CD4-positive, CD25-positive, alpha-beta regulatory T cell (primary cell): ENCODE results near the gene FUT8. TPM values are rescaled to one million over a fixed set of nuclear protein-coding genes. Genes with fewer than 3 reads are reported as not detected.

Experiments used
- ATAC-seq, 2 donors: fragments of 150-1000 bp; cut with Tn5 transposase; one replicate each; pipeline ENCODE4 v1.10.0; 2021; ENCODE audit warnings: low read depth in 2 of 2, moderate number of reproducible peaks in 2 of 2, moderate library complexity in 1 of 2
- DNase-seq, 3 donors: peaks; one replicate each; pipeline versions ENCODE4 v3.0.0 to v3.0.0-alpha.2; 2012 to 2022; ENCODE audit warnings: mixed read lengths in 1 of 3
- H3K27ac ChIP-seq: one replicate; pipeline ENCODE4 v1.7.0; 2013; ENCODE audit warnings: mild to moderate bottlenecking, low read length; ENCODE audit not compliant: insufficient read depth, poor library complexity, severe bottlenecking
- H3K27me3 ChIP-seq: one replicate; pipeline ENCODE4 v1.7.0; 2013; ENCODE audit warnings: low read length; ENCODE audit not compliant: control insufficient read depth, insufficient read depth
- H3K36me3 ChIP-seq: one replicate; pipeline ENCODE4 v1.7.0; 2013; ENCODE audit warnings: mild to moderate bottlenecking, low read length, moderate library complexity; ENCODE audit not compliant: control insufficient read depth, insufficient read depth
- H3K4me1 ChIP-seq: 2 replicates; pipeline ENCODE4 v1.7.0; 2013; ENCODE audit warnings: mild to moderate bottlenecking, low read length; ENCODE audit not compliant: insufficient read depth, control insufficient read depth, poor library complexity, severe bottlenecking
- H3K4me3 ChIP-seq: one replicate; pipeline ENCODE4 v1.7.0; 2013; ENCODE audit warnings: low read depth, mild to moderate bottlenecking, low read length, moderate library complexity
- H3K9me3 ChIP-seq, 2 experiments: 1 replicate in 1 of 2; 2 replicates in 1 of 2; pipeline ENCODE4 v1.7.0; 2013; ENCODE audit warnings: low read length in 2 of 2, mild to moderate bottlenecking in 1 of 2, moderate library complexity in 1 of 2; ENCODE audit not compliant: control insufficient read depth in 2 of 2
- H3K27ac Mint-ChIP-seq, 3 donors: one replicate each; pipeline ENCODE4 v1.8.0; 2020 to 2022; ENCODE audit warnings: mild to moderate bottlenecking in 3 of 3, mixed read lengths in 3 of 3, moderate library complexity in 2 of 3
- H3K27me3 Mint-ChIP-seq: one replicate; pipeline ENCODE4 v1.8.0; 2022; ENCODE audit warnings: mild to moderate bottlenecking, mixed read lengths
- H3K36me3 Mint-ChIP-seq: one replicate; pipeline ENCODE4 v1.8.0; 2020; ENCODE audit warnings: mixed read lengths
- H3K4me1 Mint-ChIP-seq, 4 donors: one replicate each; pipeline ENCODE4 v1.8.0; 2020 to 2022; ENCODE audit warnings: mixed read lengths in 4 of 4, mild to moderate bottlenecking in 1 of 4
- H3K4me3 Mint-ChIP-seq, 4 donors: one replicate each; pipeline ENCODE4 v1.8.0; 2020 to 2022; ENCODE audit warnings: mild to moderate bottlenecking in 4 of 4, mixed read lengths in 4 of 4, moderate library complexity in 3 of 4
- H3K9me3 Mint-ChIP-seq, 7 donors: one replicate each; pipeline ENCODE4 v1.8.0; 2020 to 2022; ENCODE audit warnings: mixed read lengths in 7 of 7, mild to moderate bottlenecking in 3 of 7, moderate library complexity in 2 of 7
- polyA plus RNA-seq, 4 donors: library from polyadenylated mRNA; unstranded; fragments of 300-500 nt; fragmentation: Illumina TruSeq; gene quantifications; one replicate each; pipeline ENCODE4 v1.2.3, GENCODE V29; 2021
- total RNA-seq: library from RNA; stranded (reverse); gene quantifications from one replicate; pipeline ENCODE4 v1.2.3, GENCODE V29; 2022

The FUT8 gene
- total and polyA plus RNA-seq, 5 donors from 2014 or later = 15.3 to 59.2 (median 22.2) TPM

DNA sequence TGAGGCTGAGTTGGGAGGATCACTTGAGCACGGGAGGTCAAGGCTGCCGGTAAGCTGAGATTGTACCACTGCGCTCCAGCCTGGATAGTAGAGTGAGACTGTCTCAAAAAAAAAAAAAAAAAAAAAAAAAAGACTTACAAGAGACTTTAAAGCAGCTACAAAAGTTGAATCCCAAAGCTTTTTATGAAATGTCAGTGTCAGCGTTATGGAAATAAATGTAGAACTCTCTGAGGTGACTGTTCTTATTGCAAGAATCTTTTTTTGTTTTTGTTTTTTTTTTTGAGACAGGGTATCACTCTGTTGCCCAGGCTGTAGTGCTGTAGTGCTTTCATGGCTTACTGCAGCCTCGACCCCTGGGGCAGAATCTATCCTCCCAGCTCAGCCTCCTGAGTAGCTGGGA, 17.2 kb downstream of the FUT8 start:
- H3K27ac Mint-ChIP-seq = peak overlapping the region in 1 of 3 donors; percentile 16

DNA sequence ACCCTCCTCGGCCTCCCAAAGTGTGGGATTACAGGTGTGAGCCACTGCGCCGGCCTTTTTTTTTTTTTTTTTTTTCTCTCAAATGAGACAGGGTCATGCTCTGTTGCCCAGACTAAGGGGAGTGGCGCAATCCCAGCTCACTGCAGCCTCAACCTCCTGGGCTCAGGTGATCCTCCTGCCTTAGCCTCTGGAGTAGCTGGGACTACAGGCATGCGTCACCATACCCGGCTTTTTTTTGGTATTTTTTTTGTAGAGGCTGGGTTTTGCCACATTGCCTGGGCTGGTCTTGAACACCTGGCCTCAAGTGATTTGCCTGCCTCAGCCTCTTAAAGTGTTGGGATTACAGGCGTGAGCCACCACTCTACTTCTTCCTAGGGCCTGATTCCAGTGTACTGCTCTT, 18.7 kb downstream of the FUT8 start:
- peaks cover 15% of the 10 kb centered on the region for H3K36me3 Mint-ChIP-seq
- H3K9me3 Mint-ChIP-seq = peaks cover 0 to 1% (median 0%) of the 10 kb centered on the region in 7 donors
- H3K27me3 Mint-ChIP-seq = no peaks in the 10 kb centered on the region

More for the DNA sequence above, 17.2 kb downstream of the FUT8 start:
- Histone ChIP-seq H3K36me3 (no peaks in the 10 kb centered on the region), H3K4me1 (peaks cover 15% of the 10 kb centered on the region), H3K27ac (no peak overlapping the region), H3K9me3 (no peaks in the 10 kb centered on the region), H3K4me3 (no peak overlapping the region), H3K27me3 (no peaks in the 10 kb centered on the region)
- no peaks in the 10 kb centered on the region for H3K9me3 Mint-ChIP-seq
- H3K36me3 Mint-ChIP-seq = peaks cover 9% of the 10 kb centered on the region
- no peak overlapping the region for H3K4me3 Mint-ChIP-seq
- peaks cover 39 to 64% (median 51%) of the 10 kb centered on the region in 4 donors for H3K4me1 Mint-ChIP-seq
- H3K27me3 Mint-ChIP-seq = no peaks in the 10 kb centered on the region
- no peak for DNase-seq
- no peak for ATAC-seq

DNA sequence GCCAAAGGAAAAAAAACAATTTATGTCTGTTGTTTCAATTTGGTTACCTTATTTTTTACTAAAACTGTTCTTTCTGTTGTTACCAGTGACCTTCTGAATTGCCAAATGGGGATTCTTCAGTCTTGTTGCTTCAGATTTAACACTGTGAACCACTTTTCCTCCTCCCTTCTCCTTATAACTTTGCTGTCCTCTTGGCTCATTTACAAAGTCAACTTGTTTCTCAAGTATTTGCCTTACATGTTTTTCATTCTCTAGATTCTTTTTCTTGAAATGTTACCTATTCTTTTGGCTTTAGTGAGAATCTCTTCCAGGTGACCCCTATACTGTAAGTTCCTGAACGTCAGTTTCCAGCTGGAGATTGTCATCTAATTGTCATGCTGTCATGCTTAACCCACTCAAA, 19.4 kb downstream of the FUT8 start:
- Mint-ChIP-seq H3K9me3 (peaks cover 0 to 1% (median 0%) of the 10 kb centered on the region in 7 donors), H3K36me3 (peaks cover 14% of the 10 kb centered on the region), H3K4me1 (peaks cover 32 to 53% (median 43%) of the 10 kb centered on the region in 4 donors), H3K27ac (peak overlapping the region in 1 of 3 donors; percentile 85), H3K4me3 (no peak overlapping the region), H3K27me3 (no peaks in the 10 kb centered on the region)
- Histone ChIP-seq H3K27me3 (no peaks in the 10 kb centered on the region), H3K4me1 (peaks cover 8% of the 10 kb centered on the region), H3K9me3 (no peaks in the 10 kb centered on the region), H3K36me3 (peaks cover 8% of the 10 kb centered on the region), H3K4me3 (no peak overlapping the region), H3K27ac (no peak overlapping the region)
- DNase-seq (no peak), ATAC-seq (no peak)

More for the DNA sequence above, 18.7 kb downstream of the FUT8 start:
- no peak overlapping the region for H3K4me3 ChIP-seq
- H3K36me3 ChIP-seq = peaks cover 8% of the 10 kb centered on the region
- H3K27me3 ChIP-seq = no peaks in the 10 kb centered on the region
- DNase-seq (no peak), ATAC-seq (no peak)
- H3K4me3 Mint-ChIP-seq = no peak overlapping the region
- peak overlapping the region in 1 of 3 donors; percentile 85 for H3K27ac Mint-ChIP-seq
- H3K4me1 Mint-ChIP-seq = peaks cover 36 to 56% (median 47%) of the 10 kb centered on the region in 4 donors
- H3K9me3 ChIP-seq = no peaks in the 10 kb centered on the region
- peaks cover 8% of the 10 kb centered on the region for H3K4me1 ChIP-seq
- H3K27ac ChIP-seq = no peak overlapping the region

DNA sequence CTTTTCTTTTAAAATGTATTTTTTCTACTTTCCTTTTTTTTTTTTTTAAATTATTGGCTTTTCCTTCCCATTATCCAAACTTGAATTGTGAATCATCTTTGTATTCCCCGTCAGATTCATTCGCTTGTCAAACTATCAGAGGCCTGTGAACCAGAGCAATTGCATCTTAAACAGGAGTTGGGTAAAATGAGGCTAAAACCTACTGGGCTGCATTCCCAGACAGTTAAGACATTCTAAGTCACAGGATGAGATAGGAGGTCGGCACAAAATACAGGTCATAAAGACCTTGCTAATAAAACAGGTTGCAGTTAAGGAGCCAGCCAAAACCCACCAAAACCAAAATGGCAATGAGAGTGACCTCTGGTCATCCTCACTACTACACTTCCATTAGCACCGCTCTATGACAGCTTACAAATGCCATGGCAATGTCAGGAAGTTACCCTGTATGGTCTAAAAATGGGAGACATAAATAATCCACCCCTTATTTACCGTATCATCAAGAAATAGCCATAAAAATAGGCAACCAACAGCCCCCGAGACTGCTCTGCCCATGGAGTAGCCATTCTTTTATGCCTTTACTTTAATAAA, 19.9 kb downstream of the FUT8 start:
- H3K4me1 Mint-ChIP-seq = peaks cover 32 to 58% (median 42%) of the 10 kb centered on the region in 4 donors
- no peaks in the 10 kb centered on the region for H3K27me3 Mint-ChIP-seq

DNA sequence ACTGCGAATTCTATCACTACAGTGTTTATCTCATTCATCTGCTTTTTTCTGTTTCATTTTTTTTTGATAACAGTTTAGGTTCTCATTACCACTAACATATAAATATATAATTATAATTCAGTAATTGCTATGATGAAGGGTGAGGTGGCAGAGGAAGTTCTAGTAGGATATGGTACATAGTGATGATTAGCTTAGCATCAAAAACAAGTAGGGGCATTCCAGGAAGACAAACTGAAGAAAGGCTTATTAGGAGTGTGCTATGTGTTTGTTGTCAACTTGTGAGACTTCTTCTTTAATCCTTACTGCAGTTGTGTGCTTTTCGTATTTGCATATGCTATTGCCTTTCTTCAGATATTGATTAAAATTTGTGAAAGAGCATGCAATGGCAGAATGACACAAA, 20.6 kb downstream of the FUT8 start:
- peak overlapping the region; percentile 33 for H3K4me3 ChIP-seq
- peak; percentile 52 to 55 for ATAC-seq
- no peaks in the 10 kb centered on the region for H3K9me3 ChIP-seq
- H3K4me1 Mint-ChIP-seq = peaks cover 31 to 65% (median 45%) of the 10 kb centered on the region in 4 donors
- H3K9me3 Mint-ChIP-seq = peaks cover 0 to 1% (median 0%) of the 10 kb centered on the region in 7 donors
- H3K4me3 Mint-ChIP-seq = peak overlapping the region; percentile 15 to 75 (median 59)
- peak overlapping the region; percentile 13 to 86 (median 85) for H3K27ac Mint-ChIP-seq
- no peaks in the 10 kb centered on the region for H3K27me3 ChIP-seq
- peaks cover 14% of the 10 kb centered on the region for H3K4me1 ChIP-seq
- H3K27me3 Mint-ChIP-seq = no peaks in the 10 kb centered on the region
- peaks cover 10% of the 10 kb centered on the region for H3K36me3 Mint-ChIP-seq
- peak overlapping the region; percentile 56 for H3K27ac ChIP-seq
- peaks cover 8% of the 10 kb centered on the region for H3K36me3 ChIP-seq
- peak in 1 of 3 donors; percentile 45 for DNase-seq

More for the DNA sequence above, 19.9 kb downstream of the FUT8 start:
- H3K4me3 ChIP-seq = peak overlapping the region; percentile 33
- H3K27ac Mint-ChIP-seq = peak overlapping the region; percentile 13 to 86 (median 85)
- H3K27me3 ChIP-seq = no peaks in the 10 kb centered on the region
- peaks cover 10% of the 10 kb centered on the region for H3K36me3 Mint-ChIP-seq
- H3K27ac ChIP-seq = peak overlapping the region; percentile 56
- peak overlapping the region; percentile 15 to 75 (median 59) for H3K4me3 Mint-ChIP-seq
- H3K4me1 ChIP-seq = peaks cover 8% of the 10 kb centered on the region
- peaks cover 8% of the 10 kb centered on the region for H3K36me3 ChIP-seq
- no peaks in the 10 kb centered on the region for H3K9me3 ChIP-seq
- ATAC-seq (no peak), DNase-seq (no peak)
- H3K9me3 Mint-ChIP-seq = peaks cover 0 to 1% (median 0%) of the 10 kb centered on the region in 7 donors

DNA sequence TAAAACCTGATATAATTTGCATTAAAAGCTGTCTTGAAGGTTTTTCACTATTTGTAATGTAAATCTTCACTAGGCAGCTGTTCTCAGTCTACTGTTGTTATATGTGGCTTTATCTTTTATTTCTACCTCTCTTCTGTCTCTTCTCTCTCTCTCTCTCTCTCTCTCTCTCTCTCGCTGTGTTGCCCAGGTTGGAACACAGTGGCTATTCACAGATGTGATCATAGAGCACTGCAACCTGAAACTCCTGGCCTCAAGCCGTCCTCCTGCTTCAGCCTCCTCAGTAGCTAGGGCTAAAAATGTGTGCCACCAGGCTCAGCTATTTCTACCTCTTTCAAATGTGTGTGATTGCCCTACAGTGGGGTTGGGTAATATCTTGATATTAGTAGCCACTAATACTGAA, 21.1 kb downstream of the FUT8 start:
- no peak for DNase-seq
- Histone ChIP-seq H3K9me3 (no peaks in the 10 kb centered on the region), H3K27ac (peak overlapping the region; percentile 56), H3K36me3 (peaks cover 8% of the 10 kb centered on the region), H3K4me1 (peaks cover 19% of the 10 kb centered on the region), H3K4me3 (peak overlapping the region; percentile 33), H3K27me3 (no peaks in the 10 kb centered on the region)
- no peak for ATAC-seq
- Mint-ChIP-seq H3K36me3 (peaks cover 10% of the 10 kb centered on the region), H3K4me3 (peak overlapping the region in 3 of 4 donors; percentile 15 to 56 (median 48)), H3K9me3 (peaks cover 0 to 1% (median 0%) of the 10 kb centered on the region in 7 donors), H3K27ac (peak overlapping the region; percentile 45 to 90 (median 85)), H3K27me3 (no peaks in the 10 kb centered on the region), H3K4me1 (peaks cover 26 to 67% (median 49%) of the 10 kb centered on the region in 4 donors)

DNA sequence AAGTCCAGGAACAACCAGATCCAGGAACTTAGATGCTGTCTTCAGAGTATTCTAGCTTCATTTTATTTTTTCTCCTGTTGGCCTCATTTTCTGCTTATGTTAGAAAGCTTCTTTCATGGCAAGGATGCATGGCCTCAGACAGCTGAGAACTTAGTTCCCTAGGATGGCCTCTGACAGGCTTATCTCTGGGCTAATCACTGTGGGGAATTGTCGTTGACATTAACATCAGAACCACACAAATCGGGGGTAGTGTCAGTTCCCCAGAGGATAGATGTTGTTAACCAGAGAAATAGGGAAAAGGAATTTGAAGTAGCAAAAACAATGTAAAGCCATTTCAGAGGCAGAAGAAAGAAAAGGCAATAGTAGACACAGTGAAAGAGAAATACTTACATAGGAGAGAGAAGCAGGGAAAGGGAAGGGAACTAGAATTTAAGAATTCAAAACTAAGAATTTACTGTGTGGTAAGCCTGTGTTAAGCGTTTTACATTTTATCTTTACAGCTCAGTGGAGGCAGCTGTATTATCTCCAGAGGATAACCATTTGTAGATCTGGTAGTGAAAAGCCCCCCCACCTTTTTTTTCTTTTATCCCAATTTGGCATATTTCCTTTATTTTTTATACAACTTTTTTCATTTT, 21.8 kb downstream of the FUT8 start:
- Histone ChIP-seq H3K4me3 (no peak overlapping the region), H3K36me3 (peaks cover 8% of the 10 kb centered on the region), H3K27ac (peak overlapping the region; percentile 56), H3K4me1 (peaks cover 20% of the 10 kb centered on the region), H3K9me3 (no peaks in the 10 kb centered on the region), H3K27me3 (no peaks in the 10 kb centered on the region)
- ATAC-seq (no peak), DNase-seq (no peak)
- H3K4me1 Mint-ChIP-seq = peaks cover 20 to 67% (median 51%) of the 10 kb centered on the region in 4 donors
- no peaks in the 10 kb centered on the region for H3K27me3 Mint-ChIP-seq
- peak overlapping the region in 2 of 3 donors; percentile 47 to 85 for H3K27ac Mint-ChIP-seq
- H3K9me3 Mint-ChIP-seq = peaks cover 0 to 1% (median 0%) of the 10 kb centered on the region in 7 donors
- peaks cover 10% of the 10 kb centered on the region for H3K36me3 Mint-ChIP-seq
- peak overlapping the region in 1 of 4 donors; percentile 12 for H3K4me3 Mint-ChIP-seq
